ENCODE measurements around the gene KRTAP19-1. TPM values are rescaled to one million over a fixed set of nuclear protein-coding genes. Genes with fewer than 3 reads are reported as not detected.

KRTAP19-1 gene
- total and polyA plus RNA-seq, 2 of the 8 experiments (the other 6 are each of a cell fraction or from before 2014, with no cell fraction given), result not detected

DNA sequence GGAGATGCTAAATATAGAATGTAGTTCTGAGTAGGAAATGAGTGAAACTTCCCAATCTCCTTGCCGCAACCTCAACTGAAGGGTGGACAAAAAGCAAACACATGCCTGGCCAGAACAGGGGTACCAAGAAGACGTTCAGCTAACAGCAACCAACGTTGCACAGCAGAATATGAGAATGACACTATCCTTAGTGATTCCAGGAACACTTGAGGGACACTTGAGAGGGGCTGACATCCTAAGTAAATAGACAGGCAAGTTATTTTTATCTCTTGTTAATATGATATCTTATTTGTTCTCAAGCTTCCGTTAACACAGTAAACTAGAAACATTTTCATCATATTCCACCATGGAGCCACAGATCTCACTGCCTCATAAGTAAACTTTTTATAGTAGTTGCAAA, 908 bp downstream of the KRTAP19-1 start:
- FAIRE-seq, result no peak
- TF ChIP-seq JUND (IDR thresholded peaks at IDR 0.05; ENCODE audit: low read length) (no peak), SP2 (IDR thresholded peaks at IDR 0.05; ENCODE audit: low read length) (no peak), SUZ12 (IDR thresholded peaks at IDR 0.05; ENCODE audit: low read length) (no peak), EGR1 (IDR thresholded peaks at IDR 0.05; ENCODE audit: borderline replicate concordance, low read depth, low read length) (no peak), MAX (IDR thresholded peaks at IDR 0.05) (no peak), TAF7 (optimal IDR thresholded peaks at IDR 0.05; ENCODE audit: borderline replicate concordance, low read depth, low read length) (no peak)

More for the DNA sequence above, 908 bp downstream of the KRTAP19-1 start:
- H3K27ac ChIP-seq (ENCODE audit: low read depth, low read length), result no peak overlapping the region
- H3K4me3 ChIP-seq (ENCODE audit: extremely low read depth in 1 of 4, insufficient read depth in 2 of 4, low read depth in 3 of 4, low read length in 4 of 4), result no peak overlapping the region
- DNase-seq (ENCODE audit: low read depth in 1 of 2, low spot score in 2 of 2), result no peak
- no peak overlapping the region for H2BK5ac ChIP-seq (ENCODE audit: low read depth, low read length)
- no peak overlapping the region for H3K14ac ChIP-seq (ENCODE audit: insufficient read length)
- no peak overlapping the region for H4K91ac ChIP-seq (replicated peaks; ENCODE audit: insufficient read length, low read length)
- H2AFZ ChIP-seq (ENCODE audit: low read length), result no peak overlapping the region
- no peak overlapping the region for H2AK5ac ChIP-seq (ENCODE audit: low read depth, low read length)
- no peaks in the 10 kb centered on the region for H3K79me1 ChIP-seq (ENCODE audit: low read depth, low read length)
- H3K4ac ChIP-seq (replicated peaks; ENCODE audit: insufficient read length, low read depth, low read length), result no peak overlapping the region
- no peak overlapping the region for H2BK120ac ChIP-seq (replicated peaks; ENCODE audit: low read depth, low read length)
- H3K23me2 ChIP-seq (ENCODE audit: low read depth, low read length), result no peaks in the 10 kb centered on the region
- H4K20me1 ChIP-seq (replicated peaks in 1 of 2; ENCODE audit: control insufficient read depth in 1 of 2, insufficient read depth in 2 of 2, low read length in 2 of 2), result no peaks in the 10 kb centered on the region
- no peaks in the 10 kb centered on the region for H3K27me3 ChIP-seq (replicated peaks in 1 of 4; ENCODE audit: control insufficient read depth in 3 of 4, extremely low read depth in 1 of 4, insufficient read depth in 3 of 4, low read length in 3 of 4)
- H2BK15ac ChIP-seq (ENCODE audit: low read length), result no peak overlapping the region
- H2BK12ac ChIP-seq (ENCODE audit: low read depth, low read length), result no peak overlapping the region
- ChIA-PET POLR2A (ENCODE audit: partially characterized antibody) (no interaction called here), CTCF (ENCODE audit: partially characterized antibody) (interaction anchor here (1.1 to 2.1 kb wide), 2 partner anchors 15 to 27 kb away, joined by 3 to 8 read pairs; no protein-coding TSS in a partner anchor)
- H3K36me3 ChIP-seq (ENCODE audit: control insufficient read depth in 2 of 4, insufficient read depth in 4 of 4, low read length in 3 of 4), result no peaks in the 10 kb centered on the region
- H4K5ac ChIP-seq (ENCODE audit: insufficient read length, low read depth, low read length), result no peak overlapping the region
- H3K18ac ChIP-seq (ENCODE audit: extremely low read depth, low read length), result no peak overlapping the region
- no peaks in the 10 kb centered on the region for H3K79me2 ChIP-seq (ENCODE audit: control insufficient read depth in 1 of 2, insufficient read depth in 2 of 2, low read length in 2 of 2)
- no peak overlapping the region for H3K23ac ChIP-seq (ENCODE audit: insufficient read length)
- no peak overlapping the region for H3K56ac ChIP-seq (replicated peaks; ENCODE audit: insufficient read length, low read depth, low read length)
- WGBS, 2 experiments (ENCODE audit: extremely low coverage in 1 of 2, insufficient coverage in 1 of 2, insufficient read length in 1 of 2, insufficient replicate concordance in 2 of 2, low coverage in 1 of 2, low lambda C conversion rate in 2 of 2, missing lambda C conversion rate in 1 of 2), result 92% methylated on average over 4 of the region's 4 CpGs; no CpG with 5 or more reads in 1 of the 2 experiments
- H2BK20ac ChIP-seq (ENCODE audit: low read length), result no peak overlapping the region
- no peaks in the 10 kb centered on the region for H3K4me1 ChIP-seq (replicated peaks in 1 of 4; ENCODE audit: control insufficient read depth in 3 of 4, insufficient read depth in 4 of 4, low read length in 3 of 4)
- no peak overlapping the region for H3K9ac ChIP-seq (replicated peaks in 1 of 4; ENCODE audit: extremely low read depth in 1 of 4, low read depth in 3 of 4, low read length in 3 of 4)
- no peak overlapping the region for H3K4me2 ChIP-seq (ENCODE audit: insufficient read depth in 1 of 2, low read depth in 2 of 2, low read length in 2 of 2)
- no peaks in the 10 kb centered on the region for H3K9me3 ChIP-seq (ENCODE audit: insufficient read depth in 2 of 2, low read depth in 1 of 2, low read length in 1 of 2)
- H4K8ac ChIP-seq (ENCODE audit: extremely low read depth, insufficient read depth, low read length), result no peak overlapping the region
